ENCODE data around the gene ZRSR2. TPM values are rescaled to one million over a fixed set of nuclear protein-coding genes. Genes with fewer than 3 reads are reported as not detected.
A peak's percentile ranks its signal among the peaks of the same experiment; 100 is the strongest.

The ZRSR2 gene
- total and polyA plus RNA-seq, 9 of the 15 experiments (the other 6 are each of a cell fraction or from before 2014, with no cell fraction given), result 3.5 to 19.5 (median 8.6) TPM

GRCh38 chrX:15789979-15790768 lies at the start of gene ZRSR2 (continued):
- TF ChIP-seq E2F6 (IDR thresholded peaks at IDR 0.05; ENCODE audit: borderline replicate concordance in 1 of 2, extremely low read depth in 1 of 2, insufficient read depth in 1 of 2, insufficient read length in 1 of 2, low read depth in 1 of 2, low read length in 1 of 2, poor library complexity in 1 of 2, severe bottlenecking in 1 of 2), result peak in 1 of 2 experiments; percentile 34
- peak; percentile 85 for TF ChIP-seq POLR2A (conservative IDR thresholded peaks at IDR 0.05)
- no peak for TF ChIP-seq E2F8 (IDR thresholded peaks at IDR 0.05; ENCODE audit: low read depth, partially characterized antibody)
- TF ChIP-seq MXD1 (CRISPR knock-in tag; IDR thresholded peaks at IDR 0.05; ENCODE audit: borderline replicate concordance, poor library complexity, severe bottlenecking), result no peak
- no peak for TF ChIP-seq SMAD3 (CRISPR knock-in tag; conservative IDR thresholded peaks at IDR 0.05)
- no peak for TF ChIP-seq CEBPZ (IDR thresholded peaks at IDR 0.05; ENCODE audit: borderline replicate concordance, low read depth, low read length)
- TF ChIP-seq PKNOX1 (IDR thresholded peaks at IDR 0.05), result peak; percentile 82
- TF ChIP-seq HCFC1 (IDR thresholded peaks at IDR 0.05; ENCODE audit: low read depth, low read length), result no peak; the same call in 1 of the 2 replicates
- TF ChIP-seq POU5F1 (IDR thresholded peaks at IDR 0.05; ENCODE audit: borderline replicate concordance, low read depth, low read length, partially characterized antibody), result no peak
- peak; percentile 42; the same call in 1 of the 2 replicates for TF ChIP-seq VEZF1 (CRISPR knock-in tag; IDR thresholded peaks at IDR 0.05)
- no peak for TF ChIP-seq STAT5B (CRISPR knock-in tag; IDR thresholded peaks at IDR 0.05)
- TF ChIP-seq HDAC1 (IDR thresholded peaks at IDR 0.05), result peak in 1 of 2 experiments; percentile 88; a peak in 2 of 4 replicates
- TF ChIP-seq KDM5B (IDR thresholded peaks at IDR 0.05; ENCODE audit: insufficient replicate concordance, low read depth, low read length), result peak; percentile 81
- no peak for TF ChIP-seq POLR2H (tag; IDR thresholded peaks at IDR 0.05; ENCODE audit: low read depth)
